Esophagus muscularis mucosa (tissue), 4 donors: Measurements from ENCODE around the gene KRTAP12-3. TPM values are rescaled to one million over a fixed set of nuclear protein-coding genes. Genes with fewer than 3 reads are reported as not detected.
A peak's percentile ranks its signal among the peaks of the same experiment; 100 is the strongest.

Source experiments
- DNase-seq: peaks from one replicate; pipeline ENCODE4 v3.0.0-alpha.2; 2017; ENCODE audit errors: extremely low spot score
- H3K27ac ChIP-seq, 4 donors: fragments of 200-600 bp; sonication (generic); replicated peaks in 1 of 4; 1 replicate in 3 of 4; 2 replicates in 1 of 4; pipeline ENCODE4 v1.5.1; 2016 to 2019; ENCODE audit warnings: mild to moderate bottlenecking in 1 of 4
- H3K27me3 ChIP-seq, 4 donors: fragments of 200-600 bp; sonication (generic); one replicate each; pipeline versions ENCODE4 v1.5.1 to v1.6.0; 2016 to 2019
- H3K36me3 ChIP-seq, 4 donors: fragments of 200-600 bp; sonication (generic); one replicate each; pipeline ENCODE4 v1.5.1; 2016 to 2019
- H3K4me1 ChIP-seq, 4 donors: fragments of 200-600 bp; sonication (generic); one replicate each; pipeline ENCODE4 v1.5.1; 2016 to 2019
- H3K4me3 ChIP-seq, 4 donors: fragments of 200-600 bp; sonication (generic); 1 replicate in 2 of 4; 2 replicates in 2 of 4; pipeline ENCODE4 v1.5.1; 2016 to 2019; ENCODE audit warnings: mild to moderate bottlenecking in 4 of 4, moderate library complexity in 1 of 4
- H3K9me3 ChIP-seq, 4 donors: fragments of 200-600 bp; sonication (generic); 1 replicate in 3 of 4; 2 replicates in 1 of 4; pipeline ENCODE4 v1.5.1; 2016 to 2019
- CTCF ChIP-seq, 3 experiments: fragments of 200-600 bp in 2 of 3; fragments of 450-650 bp in 1 of 3; sonication (generic) in 2 of 3; IDR thresholded peaks; one replicate each; pipeline ENCODE4 v1.5.1; 2017 to 2019; ENCODE audit warnings: antibody characterized with exemption in 3 of 3, mild to moderate bottlenecking in 2 of 3, moderate library complexity in 1 of 3
- EP300 ChIP-seq: sonication (generic); formaldehyde crosslinking; IDR thresholded peaks from one replicate; pipeline ENCODE4 v1.6.1; 2017; ENCODE audit warnings: antibody characterized with exemption
- POLR2A ChIP-seq: fragments of 450-650 bp; IDR thresholded peaks from one replicate; pipeline ENCODE4 v1.6.1; 2017; ENCODE audit warnings: antibody characterized with exemption, moderate library complexity, mild to moderate bottlenecking, low read depth
- POLR2AphosphoS5 ChIP-seq, 2 donors: sonication (generic); formaldehyde crosslinking; IDR thresholded peaks; one replicate each; pipeline ENCODE4 v1.6.1; 2017; ENCODE audit warnings: antibody characterized with exemption in 2 of 2
- WGBS: methylation state at CpG from one replicate; pipeline ENCODE4 v1.1.5; 2018; 5-methylcytosine and 5-hydroxymethylcytosine counted together
- intact Hi-C: fragments of 100-400 bp; cut with DNase I; formaldehyde crosslinking; loops from one replicate; pipeline ENCODE4 v1.15.1; 2023
- total RNA-seq, 4 donors: library from RNA; depleted of rRNA; stranded (reverse); fragments of >200 nt; gene quantifications; one replicate each; pipeline versions ENCODE4 v1.1.0 to v1.2.1, GENCODE V29; 2016

The KRTAP12-3 gene
- total RNA-seq, 4 donors from 2014 or later: not detected

DNA sequence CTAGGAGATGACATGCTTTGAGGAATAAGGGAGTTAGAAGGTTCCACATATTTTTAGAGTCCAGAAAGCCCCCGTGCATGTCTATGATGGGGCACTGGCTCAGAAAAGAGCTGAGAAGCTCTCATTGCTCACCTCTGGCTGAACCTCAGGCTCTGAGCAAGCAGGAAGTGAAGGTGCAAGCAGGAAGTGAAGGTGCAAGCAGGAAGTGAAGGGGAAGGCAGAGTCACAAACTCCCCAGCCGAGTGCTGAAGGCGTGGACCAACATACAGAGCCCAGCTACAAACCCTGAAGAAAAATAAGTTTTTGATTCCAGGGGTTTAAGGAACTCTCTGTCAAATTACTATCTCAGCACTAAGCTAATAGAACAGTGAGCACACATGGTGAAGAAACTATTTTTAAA is 38.8 kb upstream of the KRTAP12-3 start:
- Histone ChIP-seq H3K36me3 (no peaks in the 10 kb centered on the region), H3K9me3 (peaks cover 0 to 19% (median 6%) of the 10 kb centered on the region in 4 donors), H3K4me3 (no peak overlapping the region), H3K27me3 (peaks cover 0 to 27% (median 0%) of the 10 kb centered on the region in 4 donors), H3K27ac (no peak overlapping the region), H3K4me1 (no peaks in the 10 kb centered on the region)
- no peak for TF ChIP-seq CTCF (IDR thresholded peaks at IDR 0.05)
- no peak for TF ChIP-seq EP300
- no peak for TF ChIP-seq POLR2A
- no peak for TF ChIP-seq POLR2AphosphoS5 (IDR thresholded peaks at IDR 0.05)
- intact Hi-C loops: no loop called here
- WGBS: 64% methylated on average over 3 of the region's 3 CpGs
- DNase-seq: peak; percentile 72

DNA sequence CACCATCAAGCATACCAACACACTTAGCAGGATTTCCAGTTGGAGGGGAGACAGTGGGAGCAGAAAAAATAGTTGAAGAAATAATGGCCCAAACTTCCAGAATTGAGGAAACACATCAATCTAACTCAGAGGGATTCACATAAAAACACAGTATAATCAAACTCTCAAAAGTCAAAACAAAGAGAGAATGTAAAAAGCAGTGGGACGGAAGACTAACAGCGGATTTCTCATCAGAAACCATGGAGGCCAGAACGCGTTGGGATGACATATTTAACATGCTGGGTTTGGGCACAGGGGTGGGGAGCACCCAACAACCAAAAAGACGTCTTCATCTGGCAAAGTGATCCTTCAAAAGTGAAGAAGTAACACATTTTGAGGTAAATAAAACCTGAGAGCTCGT is 37.8 kb upstream of the KRTAP12-3 start:
- no peak for DNase-seq
- TF ChIP-seq POLR2A (no peak), CTCF (IDR thresholded peaks at IDR 0.05) (no peak), EP300 (no peak), POLR2AphosphoS5 (IDR thresholded peaks at IDR 0.05) (no peak)
- Histone ChIP-seq H3K27me3 (peaks cover 0 to 20% (median 0%) of the 10 kb centered on the region in 4 donors), H3K4me1 (no peaks in the 10 kb centered on the region), H3K4me3 (no peak overlapping the region), H3K27ac (no peak overlapping the region), H3K36me3 (no peaks in the 10 kb centered on the region), H3K9me3 (peaks cover 0 to 29% (median 14%) of the 10 kb centered on the region in 4 donors)
- WGBS: 85% methylated on average over 6 of the region's 6 CpGs
- intact Hi-C loops: no loop called here

- peaks cover 0 to 30% (median 16%) of the 10 kb centered on the region in 4 donors for H3K9me3 ChIP-seq
- no peaks in the 10 kb centered on the region for H3K36me3 ChIP-seq
- TF ChIP-seq POLR2AphosphoS5 (IDR thresholded peaks at IDR 0.05) (no peak), EP300 (no peak)
- intact Hi-C loops: no loop called here
- no peak for DNase-seq
- no peak overlapping the region for H3K4me3 ChIP-seq
- peaks cover 0 to 28% (median 0%) of the 10 kb centered on the region in 4 donors for H3K27me3 ChIP-seq
- peaks cover 0 to 5% (median 0%) of the 10 kb centered on the region in 4 donors for H3K4me1 ChIP-seq
- H3K27ac ChIP-seq: no peak overlapping the region
Observed at GRCh38 chr21:44623575-44623974, 34.2 kb upstream of the KRTAP12-3 start.

DNA sequence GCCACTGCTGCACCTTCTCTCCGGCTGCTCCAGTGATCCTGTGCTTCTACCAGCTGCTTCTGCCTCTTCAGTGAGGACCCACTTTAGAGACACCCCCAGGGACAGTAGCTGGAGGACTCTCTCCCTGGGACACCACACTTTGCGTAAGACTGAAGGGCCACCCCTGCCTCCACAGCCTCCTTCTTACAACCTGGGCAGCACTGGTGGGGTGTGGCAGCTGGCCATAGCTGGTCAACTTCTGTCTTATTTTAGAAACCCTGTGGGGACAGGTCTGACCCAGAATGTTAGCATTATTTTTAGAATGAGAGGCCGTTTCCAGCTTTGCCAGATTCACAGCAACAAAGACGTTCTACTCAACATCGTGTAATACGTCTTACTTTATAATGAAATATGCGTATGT is 32.0 kb upstream of the KRTAP12-3 start:
- WGBS: 82% methylated on average over 6 of the region's 7 CpGs
- H3K36me3 ChIP-seq: no peaks in the 10 kb centered on the region
- peaks cover 0 to 37% (median 0%) of the 10 kb centered on the region in 4 donors for H3K27me3 ChIP-seq
- H3K4me1 ChIP-seq: peaks cover 0 to 5% (median 0%) of the 10 kb centered on the region in 4 donors
- peak; percentile 81 for DNase-seq
- no peak overlapping the region for H3K4me3 ChIP-seq
- intact Hi-C loops: no loop called here
- TF ChIP-seq POLR2AphosphoS5 (IDR thresholded peaks at IDR 0.05) (no peak), CTCF (IDR thresholded peaks at IDR 0.05) (no peak), EP300 (no peak), POLR2A (no peak)
- no peak overlapping the region for H3K27ac ChIP-seq
- H3K9me3 ChIP-seq: peaks cover 0 to 25% (median 23%) of the 10 kb centered on the region in 4 donors

DNA sequence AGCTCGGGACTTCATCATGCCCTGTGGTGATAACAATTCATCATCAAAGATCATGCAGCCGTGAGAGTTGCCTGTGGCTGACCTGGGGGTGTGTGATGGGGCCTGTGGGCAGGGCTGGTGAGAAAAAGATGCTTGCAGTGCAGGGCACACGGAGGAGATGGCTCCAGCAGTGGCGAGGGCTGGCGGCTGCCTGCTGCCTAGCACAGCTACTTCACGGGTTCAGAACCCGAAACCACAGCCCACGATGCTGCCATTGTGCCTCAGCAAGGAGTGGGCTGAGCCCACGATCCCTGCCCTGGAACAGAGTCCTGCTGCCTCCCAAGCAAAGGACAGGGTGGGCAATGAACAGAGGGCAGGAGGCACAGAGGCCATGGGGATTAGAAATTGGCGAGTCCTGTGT is 31.5 kb upstream of the KRTAP12-3 start:
- DNase-seq: peak; percentile 64
- Histone ChIP-seq H3K4me3 (no peak overlapping the region), H3K9me3 (peaks cover 0 to 30% (median 27%) of the 10 kb centered on the region in 4 donors), H3K27ac (no peak overlapping the region), H3K4me1 (peaks cover 0 to 5% (median 0%) of the 10 kb centered on the region in 4 donors), H3K27me3 (peaks cover 0 to 37% (median 0%) of the 10 kb centered on the region in 4 donors), H3K36me3 (no peaks in the 10 kb centered on the region)
- intact Hi-C loops: no loop called here
- WGBS: 66% methylated on average over 7 of the region's 10 CpGs
- TF ChIP-seq EP300 (no peak), CTCF (IDR thresholded peaks at IDR 0.05) (no peak), POLR2AphosphoS5 (IDR thresholded peaks at IDR 0.05) (no peak), POLR2A (no peak)
